Activated naive CD4-positive, alpha-beta T cell treated with anti-CD3 and anti-CD28 coated beads, Interleukin-2, amount 10 ng/mL, durations not matched to agents 7 days and 5 days (primary cell): ENCODE results near the gene PFKP.

Experiments
- CTCF ChIA-PET: fragments of 350-600 bp; sonication (Branson Sonifier 250); formaldehyde crosslinking; loops from one replicate; lab custom pipeline; 2021; ENCODE audit warnings: antibody characterized with exemption; lab: Charles Lee
- DNase-seq: peaks from one replicate; pipeline ENCODE4 v3.0.0-alpha.2; 2020
- H3K27ac Mint-ChIP-seq: one replicate; pipeline ENCODE4 v1.8.0; 2021; ENCODE audit warnings: mild to moderate bottlenecking, moderate library complexity, mixed read lengths
- H3K27me3 Mint-ChIP-seq: one replicate; pipeline ENCODE4 v1.8.0; 2021; ENCODE audit warnings: mild to moderate bottlenecking, mixed read lengths
- H3K36me3 Mint-ChIP-seq: one replicate; pipeline ENCODE4 v1.8.0; 2021; ENCODE audit warnings: mixed read lengths
- H3K4me1 Mint-ChIP-seq: one replicate; pipeline ENCODE4 v1.8.0; 2021; ENCODE audit warnings: mixed read lengths
- H3K4me3 Mint-ChIP-seq: one replicate; pipeline ENCODE4 v1.8.0; 2021; ENCODE audit warnings: mild to moderate bottlenecking, moderate library complexity, mixed read lengths
- H3K9me3 Mint-ChIP-seq: one replicate; pipeline ENCODE4 v1.8.0; 2021; ENCODE audit warnings: mixed read lengths

Gene PFKP

GRCh38 chr10:3180355-3181025, 113.1 kb downstream of the PFKP start:
- Mint-ChIP-seq H3K27ac (no peak overlapping the region), H3K27me3 (peaks cover 62% of the 10 kb centered on the region), H3K4me3 (no peak overlapping the region), H3K4me1 (peaks cover 3% of the 10 kb centered on the region), H3K36me3 (no peaks in the 10 kb centered on the region), H3K9me3 (no peaks in the 10 kb centered on the region)
- CTCF ChIA-PET, result no interaction called here
- no peak for DNase-seq

DNA sequence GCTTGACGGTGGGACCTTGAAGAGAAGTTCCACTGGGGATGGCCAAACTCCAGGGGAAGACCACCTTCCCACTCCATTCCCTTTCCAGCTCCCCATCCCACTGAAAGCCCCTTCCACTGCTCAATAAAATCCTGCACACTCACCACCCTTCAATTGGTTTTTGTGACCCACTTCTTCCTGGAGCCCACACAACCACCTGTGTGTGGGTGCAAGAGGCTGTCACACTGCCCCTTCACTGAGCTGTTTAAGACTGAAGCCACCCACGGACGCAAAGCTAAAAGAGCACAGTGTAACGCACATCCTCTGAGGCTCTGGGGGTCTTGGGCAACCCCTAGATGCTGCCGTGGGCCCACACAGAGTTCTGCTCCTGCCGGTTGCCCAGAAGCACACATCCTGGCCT, 118.0 kb downstream of the PFKP start:
- no peak overlapping the region for H3K4me3 Mint-ChIP-seq
- no peaks in the 10 kb centered on the region for H3K9me3 Mint-ChIP-seq
- no peak overlapping the region for H3K27ac Mint-ChIP-seq
- peaks cover 14% of the 10 kb centered on the region for H3K4me1 Mint-ChIP-seq
- DNase-seq, result no peak
- CTCF ChIA-PET, result no interaction called here
- H3K27me3 Mint-ChIP-seq, result peaks cover 41% of the 10 kb centered on the region
- no peaks in the 10 kb centered on the region for H3K36me3 Mint-ChIP-seq

DNA sequence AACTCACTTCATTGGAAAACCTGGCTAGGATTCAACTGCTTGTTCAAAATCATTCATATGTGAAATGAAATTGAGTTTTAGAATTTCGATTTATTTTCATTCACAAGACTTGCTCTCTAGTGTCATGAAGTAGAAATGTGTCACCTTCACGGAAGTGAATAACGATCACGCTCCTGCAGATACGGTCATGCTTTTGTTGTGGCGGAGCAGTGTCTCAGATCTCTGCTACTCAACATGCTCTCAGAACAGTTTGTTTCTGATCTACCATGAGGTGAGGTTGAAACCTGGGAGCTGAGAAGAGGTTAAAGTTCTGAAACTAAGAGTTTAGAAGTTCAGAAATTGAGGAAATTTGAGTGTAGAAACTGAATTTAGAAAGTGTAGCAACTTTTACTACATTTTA, 119.0 kb downstream of the PFKP start:
- H3K36me3 Mint-ChIP-seq, result no peaks in the 10 kb centered on the region
- no peak overlapping the region for H3K4me3 Mint-ChIP-seq
- CTCF ChIA-PET, result interaction anchor here (0.9 kb wide), 1 partner anchor 9 kb away, joined by 3 read pairs; no protein-coding TSS in a partner anchor
- peak overlapping the region; percentile 4 for H3K27ac Mint-ChIP-seq
- peaks cover 14% of the 10 kb centered on the region for H3K4me1 Mint-ChIP-seq
- peak; percentile 76 for DNase-seq
- H3K9me3 Mint-ChIP-seq, result no peaks in the 10 kb centered on the region
- peaks cover 43% of the 10 kb centered on the region for H3K27me3 Mint-ChIP-seq
